AG10803 (cell line): ENCODE results near the gene MNAT1.
A peak's percentile ranks its signal among the peaks of the same experiment; 100 is the strongest.

Source experiments
- DNase-seq: peaks from one replicate; pipeline ENCODE4 v3.0.0; 2010; ENCODE audit warnings: low read depth
- H3K4me3 ChIP-seq: 2 replicates; pipeline ENCODE4 v1.5.1; 2011; ENCODE audit warnings: mild to moderate bottlenecking, low read length, control low read depth
- CTCF ChIP-seq: conservative IDR thresholded peaks from 2 replicates; pipeline ENCODE4 v1.5.1; 2011; ENCODE audit warnings: mild to moderate bottlenecking, low read length, control low read depth, inconsistent platforms

Gene MNAT1

DNA sequence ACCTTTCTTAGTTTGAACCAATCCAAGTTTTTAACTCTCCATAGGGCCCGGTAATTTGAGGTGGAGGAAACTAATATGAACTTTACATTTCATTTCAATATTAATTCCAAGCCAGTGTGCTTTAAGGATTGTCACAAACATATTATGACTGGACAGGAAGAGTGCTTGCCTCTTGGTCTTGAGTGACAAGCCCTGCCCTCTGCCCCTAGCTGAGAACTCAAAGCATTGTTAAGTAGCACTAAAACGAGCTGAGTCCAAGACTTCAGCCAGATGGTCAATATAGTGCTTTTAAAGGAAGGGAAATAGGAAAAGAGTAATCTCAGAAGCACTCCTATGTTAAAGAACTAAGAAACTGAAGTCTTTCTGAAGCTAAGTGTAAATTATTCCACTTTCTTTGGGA is 229.2 kb downstream of the MNAT1 start:
- no peak overlapping the region for H3K4me3 ChIP-seq
- no peak for TF ChIP-seq CTCF
- no peak for DNase-seq

- no peak for TF ChIP-seq CTCF
- no peak overlapping the region for H3K4me3 ChIP-seq
- DNase-seq, result no peak
Measured at GRCh38 chr14:60964904-60965303, 230.3 kb downstream of the MNAT1 start.

GRCh38 chr14:60965402-60965801 is 230.8 kb downstream of the MNAT1 start:
- DNase-seq, result peak; percentile 65
- TF ChIP-seq CTCF, result no peak
- H3K4me3 ChIP-seq, result no peak overlapping the region

DNA sequence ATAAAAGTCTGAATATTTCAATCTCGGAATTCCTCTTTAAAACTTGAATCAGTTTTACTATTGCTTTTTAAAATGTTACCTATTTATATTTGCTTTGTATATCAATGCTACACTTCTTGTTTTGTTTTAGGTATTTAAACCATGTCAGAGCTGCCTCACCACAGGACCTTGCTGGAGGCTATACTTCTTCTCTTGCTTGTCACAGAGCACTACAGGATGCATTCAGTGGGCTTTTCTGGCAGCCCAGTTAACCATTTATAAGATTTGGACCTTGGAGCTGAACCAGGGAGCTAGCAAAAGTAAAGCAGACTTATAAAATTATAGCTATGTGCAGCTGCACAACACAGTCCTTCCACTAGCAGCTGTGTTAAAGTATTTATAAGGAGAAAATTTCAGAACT is 233.5 kb downstream of the MNAT1 start:
- H3K4me3 ChIP-seq, result no peak overlapping the region
- no peak for TF ChIP-seq CTCF
- DNase-seq, result no peak

DNA sequence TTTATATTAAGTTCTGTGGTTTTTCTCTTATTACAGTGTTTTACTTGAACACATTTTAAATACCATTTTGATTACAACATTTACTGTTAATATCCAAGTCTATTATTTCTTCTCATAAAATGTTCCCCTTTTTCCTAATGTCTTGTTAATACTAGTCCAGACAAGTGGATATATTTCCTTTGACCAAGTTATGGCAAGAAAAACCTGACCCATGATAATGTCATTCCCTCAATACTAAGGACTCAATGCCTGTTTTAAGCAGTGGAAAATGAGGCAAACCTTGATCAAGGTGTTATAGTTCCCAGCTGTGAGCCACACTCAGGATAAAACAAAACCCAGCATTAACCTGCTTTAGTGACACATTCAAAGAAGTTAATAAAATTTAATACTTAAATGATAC is 234.1 kb downstream of the MNAT1 start:
- no peak for TF ChIP-seq CTCF
- DNase-seq, result no peak
- H3K4me3 ChIP-seq, result no peak overlapping the region

- no peak for DNase-seq
- TF ChIP-seq CTCF, result no peak
- H3K4me3 ChIP-seq, result no peak overlapping the region
Measured at GRCh38 chr14:60970146-60970545, 235.6 kb downstream of the MNAT1 start.

DNA sequence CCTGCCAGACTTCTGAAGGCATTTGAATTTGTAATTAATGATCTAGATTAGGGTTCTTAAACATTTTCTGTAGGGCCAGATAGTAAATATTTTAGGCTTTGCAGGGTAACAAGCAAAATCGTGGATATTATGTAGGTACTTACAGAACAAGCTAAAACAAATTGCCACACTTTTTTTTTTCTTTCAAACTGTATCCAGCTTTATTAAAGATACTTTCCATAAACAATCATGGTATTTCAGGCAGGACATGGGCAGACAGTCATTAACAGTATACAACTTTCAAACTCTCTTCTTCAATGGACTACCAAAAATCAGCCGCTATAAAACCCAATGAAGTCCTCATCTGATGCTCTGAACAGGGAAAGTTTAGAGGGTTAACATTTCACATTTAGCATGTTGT is 236.7 kb downstream of the MNAT1 start:
- no peak for DNase-seq
- H3K4me3 ChIP-seq, result no peak overlapping the region
- TF ChIP-seq CTCF, result no peak
